ENCODE data around the gene PKNOX2. TPM values are rescaled to one million over a fixed set of nuclear protein-coding genes. Genes with fewer than 3 reads are reported as not detected.

Gene PKNOX2
- total and polyA plus RNA-seq, 2 of the 8 experiments (the other 6 are each of a cell fraction or from before 2014, with no cell fraction given), result 2.0 TPM

- H4K5ac ChIP-seq (ENCODE audit: insufficient read length, low read depth, low read length), result no peak overlapping the region
- H3K79me2 ChIP-seq (ENCODE audit: control insufficient read depth in 1 of 2, insufficient read depth in 2 of 2, low read length in 2 of 2), result no peaks in the 10 kb centered on the region
- no peak overlapping the region for H3K27ac ChIP-seq (ENCODE audit: low read depth, low read length)
- H3K79me1 ChIP-seq (ENCODE audit: low read depth, low read length), result no peaks in the 10 kb centered on the region
- H4K91ac ChIP-seq (replicated peaks; ENCODE audit: insufficient read length, low read length), result no peak overlapping the region
- WGBS, 2 experiments (ENCODE audit: extremely low coverage in 1 of 2, insufficient coverage in 1 of 2, insufficient read length in 1 of 2, insufficient replicate concordance in 2 of 2, low coverage in 1 of 2, low lambda C conversion rate in 2 of 2, missing lambda C conversion rate in 1 of 2), result 85% methylated on average over 3 of the region's 3 CpGs; no CpG with 5 or more reads in 1 of the 2 experiments
- ChIA-PET CTCF (ENCODE audit: partially characterized antibody) (interaction anchor here (0.8 to 1.5 kb wide), 8 partner anchors 9 to 187 kb away, joined by 3 to 8 read pairs (median 3); partner anchors contain the start of gene PKNOX2), POLR2A (ENCODE audit: partially characterized antibody) (interaction anchor here (1.6 kb wide), 1 partner anchor 10 kb away, joined by 4 read pairs; no protein-coding TSS in a partner anchor)
- H4K8ac ChIP-seq (ENCODE audit: extremely low read depth, insufficient read depth, low read length), result peak overlapping the region; percentile 28
- H3K9me3 ChIP-seq (ENCODE audit: insufficient read depth in 2 of 2, low read depth in 1 of 2, low read length in 1 of 2), result no peaks in the 10 kb centered on the region
- no peak overlapping the region for H3K23ac ChIP-seq (ENCODE audit: insufficient read length)
- H3K56ac ChIP-seq (replicated peaks; ENCODE audit: insufficient read length, low read depth, low read length), result no peak overlapping the region
- H3K23me2 ChIP-seq (ENCODE audit: low read depth, low read length), result no peaks in the 10 kb centered on the region
- TF ChIP-seq CREB1 (IDR thresholded peaks at IDR 0.05) (no peak), TBP (IDR thresholded peaks at IDR 0.05; ENCODE audit: low read depth, low read length) (no peak), JUND (IDR thresholded peaks at IDR 0.05; ENCODE audit: low read length) (no peak), GABPA (IDR thresholded peaks at IDR 0.05; ENCODE audit: borderline replicate concordance, insufficient read depth, low read length) (no peak), BRCA1 (IDR thresholded peaks at IDR 0.05; ENCODE audit: low read depth, low read length) (no peak), FOSL1 (IDR thresholded peaks at IDR 0.05; ENCODE audit: insufficient read depth, low read depth, low read length) (no peak), TAF1 (IDR thresholded peaks at IDR 0.05; ENCODE audit: low read depth, low read length) (no peak)
- no peak for FAIRE-seq
- no peak overlapping the region for H2BK5ac ChIP-seq (ENCODE audit: low read depth, low read length)
- no peak overlapping the region for H2BK120ac ChIP-seq (replicated peaks; ENCODE audit: low read depth, low read length)
- DNase-seq (ENCODE audit: low read depth in 1 of 2, low spot score in 2 of 2), result no peak
- H3K4me1 ChIP-seq (replicated peaks in 1 of 4; ENCODE audit: control insufficient read depth in 3 of 4, insufficient read depth in 4 of 4, low read length in 3 of 4), result no peaks in the 10 kb centered on the region; a peak in 1 of 7 replicates
- H2AFZ ChIP-seq (ENCODE audit: low read length), result no peak overlapping the region
- no peak overlapping the region for H3K14ac ChIP-seq (ENCODE audit: insufficient read length)
- H4K20me1 ChIP-seq (replicated peaks in 1 of 2; ENCODE audit: control insufficient read depth in 1 of 2, insufficient read depth in 2 of 2, low read length in 2 of 2), result peaks cover 0 to 1% of the 10 kb centered on the region in 2 experiments
- no peak overlapping the region for H3K18ac ChIP-seq (ENCODE audit: extremely low read depth, low read length)
- no peak overlapping the region for H2AK5ac ChIP-seq (ENCODE audit: low read depth, low read length)
- no peak overlapping the region for H3K4me2 ChIP-seq (ENCODE audit: insufficient read depth in 1 of 2, low read depth in 2 of 2, low read length in 2 of 2)
- H2BK20ac ChIP-seq (ENCODE audit: low read length), result no peak overlapping the region
- no peak overlapping the region for H3K9ac ChIP-seq (replicated peaks in 1 of 4; ENCODE audit: extremely low read depth in 1 of 4, low read depth in 3 of 4, low read length in 3 of 4)
- no peak overlapping the region for H3K4ac ChIP-seq (replicated peaks; ENCODE audit: insufficient read length, low read depth, low read length)
- H3K36me3 ChIP-seq (ENCODE audit: control insufficient read depth in 2 of 4, insufficient read depth in 4 of 4, low read length in 3 of 4), result no peaks in the 10 kb centered on the region
- no peak overlapping the region for H3K4me3 ChIP-seq (ENCODE audit: extremely low read depth in 1 of 4, insufficient read depth in 2 of 4, low read depth in 3 of 4, low read length in 4 of 4)
- H3K27me3 ChIP-seq (replicated peaks in 1 of 4; ENCODE audit: control insufficient read depth in 3 of 4, extremely low read depth in 1 of 4, insufficient read depth in 3 of 4, low read length in 3 of 4), result 0 out of 7 replicates have a peak, but pooled peaks cover 0 to 2% (median 0%) of the 10 kb centered on the region in 4 experiments
- H2BK12ac ChIP-seq (ENCODE audit: low read depth, low read length), result no peak overlapping the region
- no peak overlapping the region for H2BK15ac ChIP-seq (ENCODE audit: low read length)
These were observed 136.3 kb downstream of the PKNOX2 start for GRCh38 chr11:125300791-125301218.

Data from H1 (cell line).